HL-60 (cell line): Measurements from ENCODE around the gene LURAP1L.

Source experiments
- DNase-seq, 2 experiments: peaks; one replicate each; pipeline ENCODE4 v3.0.0-alpha.2; 2010 to 2020; ENCODE audit warnings: low read depth in 1 of 2, low spot score in 1 of 2
- H3K27ac ChIP-seq: fragments of 250-450 bp; sonication (Bioruptor Pico); replicated peaks from 2 replicates; pipeline ENCODE4 v1.5.1; 2020; ENCODE audit warnings: mild to moderate bottlenecking, moderate library complexity
- H3K27me3 ChIP-seq: fragments of 250-450 bp; sonication (Bioruptor Pico); 2 replicates; pipeline ENCODE4 v1.5.1; 2021; ENCODE audit warnings: mild to moderate bottlenecking, moderate library complexity; ENCODE audit not compliant: insufficient read depth, poor library complexity, severe bottlenecking
- H3K4me3 ChIP-seq: replicated peaks from 2 replicates; pipeline ENCODE4 v1.5.1; 2011; ENCODE audit warnings: mild to moderate bottlenecking, control low read depth, low read length; ENCODE audit not compliant: insufficient read depth
- GABPA ChIP-seq: IDR thresholded peaks from 2 replicates; pipeline ENCODE4 v1.6.1; 2012; ENCODE audit warnings: low read depth
- POLR2AphosphoS5 ChIP-seq: IDR thresholded peaks from 2 replicates; pipeline ENCODE4 v1.6.1; 2012; ENCODE audit warnings: low read depth
- SPI1 ChIP-seq: IDR thresholded peaks from 2 replicates; pipeline ENCODE4 v1.6.1; 2012; ENCODE audit warnings: low read depth, mild to moderate bottlenecking, borderline replicate concordance
- TF ChIP-seq, protein P1 (sequence below): IDR thresholded peaks from one replicate; pipeline ENCODE4 v1.5.1; 2011; ENCODE audit warnings: low read length, control low read depth, inconsistent platforms; ENCODE audit not compliant: insufficient read depth
- TF ChIP-seq, protein P2 (sequence below): IDR thresholded peaks from 2 replicates; pipeline ENCODE4 v1.6.1; 2012; ENCODE audit warnings: low read depth; ENCODE audit not compliant: insufficient replicate concordance

The LURAP1L gene

DNA sequence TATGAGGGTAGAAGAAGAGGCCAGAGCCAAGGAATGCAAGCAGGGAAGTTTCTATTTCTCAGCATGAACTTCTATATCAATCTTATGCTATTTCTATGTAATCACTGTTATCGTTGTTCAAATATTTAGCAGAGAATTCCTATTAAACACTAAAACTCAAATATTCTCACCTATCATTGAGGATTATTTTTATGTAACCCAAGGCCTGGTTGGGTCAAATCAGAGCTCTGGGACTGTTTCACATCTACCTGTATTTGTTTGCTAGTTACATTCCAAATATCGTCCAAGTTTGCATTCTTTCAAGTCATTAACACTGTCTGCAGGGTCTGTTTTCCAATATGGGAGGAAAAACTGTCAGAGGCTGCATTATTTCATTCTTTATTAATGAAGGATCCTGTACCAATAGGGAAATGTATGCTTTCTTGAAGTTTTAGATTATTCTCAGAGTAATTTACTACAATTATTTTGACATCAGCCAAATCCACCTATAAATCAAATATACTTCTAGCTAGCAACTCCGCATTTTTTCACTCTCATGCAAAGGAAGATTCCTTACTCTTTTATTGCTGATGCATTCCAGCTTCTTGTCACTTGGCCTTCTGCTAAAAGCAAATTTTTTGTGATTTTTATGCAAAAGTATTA is 52.2 kb downstream of the LURAP1L start:
- TF ChIP-seq GABPA = no peak
- TF ChIP-seq, protein P1, sequence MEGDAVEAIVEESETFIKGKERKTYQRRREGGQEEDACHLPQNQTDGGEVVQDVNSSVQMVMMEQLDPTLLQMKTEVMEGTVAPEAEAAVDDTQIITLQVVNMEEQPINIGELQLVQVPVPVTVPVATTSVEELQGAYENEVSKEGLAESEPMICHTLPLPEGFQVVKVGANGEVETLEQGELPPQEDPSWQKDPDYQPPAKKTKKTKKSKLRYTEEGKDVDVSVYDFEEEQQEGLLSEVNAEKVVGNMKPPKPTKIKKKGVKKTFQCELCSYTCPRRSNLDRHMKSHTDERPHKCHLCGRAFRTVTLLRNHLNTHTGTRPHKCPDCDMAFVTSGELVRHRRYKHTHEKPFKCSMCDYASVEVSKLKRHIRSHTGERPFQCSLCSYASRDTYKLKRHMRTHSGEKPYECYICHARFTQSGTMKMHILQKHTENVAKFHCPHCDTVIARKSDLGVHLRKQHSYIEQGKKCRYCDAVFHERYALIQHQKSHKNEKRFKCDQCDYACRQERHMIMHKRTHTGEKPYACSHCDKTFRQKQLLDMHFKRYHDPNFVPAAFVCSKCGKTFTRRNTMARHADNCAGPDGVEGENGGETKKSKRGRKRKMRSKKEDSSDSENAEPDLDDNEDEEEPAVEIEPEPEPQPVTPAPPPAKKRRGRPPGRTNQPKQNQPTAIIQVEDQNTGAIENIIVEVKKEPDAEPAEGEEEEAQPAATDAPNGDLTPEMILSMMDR = no peak
- TF ChIP-seq, protein P2, sequence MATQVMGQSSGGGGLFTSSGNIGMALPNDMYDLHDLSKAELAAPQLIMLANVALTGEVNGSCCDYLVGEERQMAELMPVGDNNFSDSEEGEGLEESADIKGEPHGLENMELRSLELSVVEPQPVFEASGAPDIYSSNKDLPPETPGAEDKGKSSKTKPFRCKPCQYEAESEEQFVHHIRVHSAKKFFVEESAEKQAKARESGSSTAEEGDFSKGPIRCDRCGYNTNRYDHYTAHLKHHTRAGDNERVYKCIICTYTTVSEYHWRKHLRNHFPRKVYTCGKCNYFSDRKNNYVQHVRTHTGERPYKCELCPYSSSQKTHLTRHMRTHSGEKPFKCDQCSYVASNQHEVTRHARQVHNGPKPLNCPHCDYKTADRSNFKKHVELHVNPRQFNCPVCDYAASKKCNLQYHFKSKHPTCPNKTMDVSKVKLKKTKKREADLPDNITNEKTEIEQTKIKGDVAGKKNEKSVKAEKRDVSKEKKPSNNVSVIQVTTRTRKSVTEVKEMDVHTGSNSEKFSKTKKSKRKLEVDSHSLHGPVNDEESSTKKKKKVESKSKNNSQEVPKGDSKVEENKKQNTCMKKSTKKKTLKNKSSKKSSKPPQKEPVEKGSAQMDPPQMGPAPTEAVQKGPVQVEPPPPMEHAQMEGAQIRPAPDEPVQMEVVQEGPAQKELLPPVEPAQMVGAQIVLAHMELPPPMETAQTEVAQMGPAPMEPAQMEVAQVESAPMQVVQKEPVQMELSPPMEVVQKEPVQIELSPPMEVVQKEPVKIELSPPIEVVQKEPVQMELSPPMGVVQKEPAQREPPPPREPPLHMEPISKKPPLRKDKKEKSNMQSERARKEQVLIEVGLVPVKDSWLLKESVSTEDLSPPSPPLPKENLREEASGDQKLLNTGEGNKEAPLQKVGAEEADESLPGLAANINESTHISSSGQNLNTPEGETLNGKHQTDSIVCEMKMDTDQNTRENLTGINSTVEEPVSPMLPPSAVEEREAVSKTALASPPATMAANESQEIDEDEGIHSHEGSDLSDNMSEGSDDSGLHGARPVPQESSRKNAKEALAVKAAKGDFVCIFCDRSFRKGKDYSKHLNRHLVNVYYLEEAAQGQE = no peak
- no peak for TF ChIP-seq POLR2AphosphoS5
- TF ChIP-seq SPI1 = no peak
- Histone ChIP-seq H3K4me3 (no peak overlapping the region), H3K27me3 (no peaks in the 10 kb centered on the region), H3K27ac (no peak overlapping the region)
- DNase-seq = no peak

DNA sequence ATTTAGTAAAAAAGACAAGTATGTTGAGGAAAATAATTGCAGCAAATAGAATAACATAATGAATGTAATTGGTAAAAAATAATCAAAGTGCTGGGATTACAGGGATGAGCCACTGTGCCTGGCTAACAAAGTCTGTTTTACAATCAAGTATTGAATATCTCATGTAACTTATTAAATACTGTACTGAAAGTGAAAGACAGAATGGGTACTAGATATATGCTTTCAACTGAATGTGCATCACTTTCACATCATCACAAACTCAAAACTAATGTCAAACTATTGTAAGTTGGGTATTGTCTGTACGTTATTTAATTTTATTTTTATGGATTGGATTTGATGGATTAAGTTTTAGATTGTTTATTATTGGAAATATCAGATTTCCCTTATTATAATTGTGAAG is 58.9 kb downstream of the LURAP1L start:
- no peak for DNase-seq
- no peak overlapping the region for H3K4me3 ChIP-seq
- TF ChIP-seq GABPA (no peak), SPI1 (no peak), POLR2AphosphoS5 (no peak)
- TF ChIP-seq, protein P1 = no peak
- TF ChIP-seq, protein P2 = no peak
- no peaks in the 10 kb centered on the region for H3K27me3 ChIP-seq
- no peak overlapping the region for H3K27ac ChIP-seq

DNA sequence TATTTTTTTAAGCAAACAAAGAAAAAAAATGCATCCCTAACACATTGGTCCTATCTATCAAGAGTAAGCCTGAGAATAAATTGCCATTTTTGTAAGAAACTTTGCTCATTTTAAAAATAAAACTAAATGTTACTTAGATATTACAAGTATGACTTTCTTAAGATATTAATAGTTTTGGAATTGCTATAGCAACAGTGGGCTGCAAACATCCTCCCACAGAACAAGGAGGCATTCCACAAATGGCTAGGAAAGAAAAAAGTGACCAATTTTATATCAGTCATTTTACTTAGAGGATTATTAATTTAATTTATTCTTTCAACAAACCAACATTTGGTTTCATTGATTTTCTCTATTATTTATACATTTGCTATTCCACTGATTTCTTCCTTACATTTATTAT is 63.7 kb downstream of the LURAP1L start:
- no peak overlapping the region for H3K27ac ChIP-seq
- TF ChIP-seq SPI1 = no peak
- TF ChIP-seq POLR2AphosphoS5 = no peak
- TF ChIP-seq, protein P1 = no peak
- TF ChIP-seq, protein P2 = no peak
- no peak for TF ChIP-seq GABPA
- no peak for DNase-seq
- no peaks in the 10 kb centered on the region for H3K27me3 ChIP-seq
- no peak overlapping the region for H3K4me3 ChIP-seq
